SK-N-SH treated with all-trans-retinoic acid at 6 μM for 48 hours (cell line): ENCODE results near the gene DDX39B.

Experiments used
- ATAC-seq: fragments of 200-7000 bp; cut with Tn5 transposase; 3 replicates; pipeline ENCODE4 v1.9.1; 2020; ENCODE audit warnings: mild to moderate bottlenecking, moderate library complexity
- ARNTL ChIP-seq: fragments of 450-650 bp; formaldehyde crosslinking; IDR thresholded peaks from 2 replicates; pipeline ENCODE4 v1.5.0; 2020; ENCODE audit warnings: low read depth, mild to moderate bottlenecking, moderate library complexity, borderline replicate concordance
- CSDC2 ChIP-seq: fragments of 250-450 bp; sonication (Bioruptor Pico); IDR thresholded peaks from 2 replicates; pipeline ENCODE4 v1.5.0; 2020; ENCODE audit warnings: mild to moderate bottlenecking, moderate library complexity
- GLIS3 ChIP-seq: fragments of 250-450 bp; sonication (Bioruptor Pico); IDR thresholded peaks from 2 replicates; pipeline ENCODE4 v1.5.0; 2020; ENCODE audit warnings: mild to moderate bottlenecking, moderate library complexity
- ISL1 ChIP-seq: fragments of 250-450 bp; sonication (Bioruptor Pico); IDR thresholded peaks from 2 replicates; pipeline ENCODE4 v2.1.2; 2022; ENCODE audit warnings: mild to moderate bottlenecking, moderate library complexity
- OSR1 ChIP-seq: fragments of 250-450 bp; sonication (Bioruptor Pico); IDR thresholded peaks from 2 replicates; pipeline ENCODE4 v1.8.0; 2022; ENCODE audit warnings: moderate library complexity, mild to moderate bottlenecking, inconsistent platforms
- RARB ChIP-seq: fragments of 250-450 bp; sonication (Bioruptor Pico); IDR thresholded peaks from 2 replicates; pipeline ENCODE4 v1.8.0; 2021; ENCODE audit warnings: mild to moderate bottlenecking, moderate library complexity
- TOX ChIP-seq: fragments of 250-450 bp; sonication (Bioruptor Pico); IDR thresholded peaks from 2 replicates; pipeline ENCODE4 v1.8.0; 2021; ENCODE audit warnings: mild to moderate bottlenecking, moderate library complexity, borderline replicate concordance
- ZC3H10 ChIP-seq: fragments of 250-450 bp; sonication (Bioruptor Pico); IDR thresholded peaks from 2 replicates; pipeline ENCODE4 v1.5.1; 2021; ENCODE audit warnings: mild to moderate bottlenecking, moderate library complexity
- ZFP30 ChIP-seq: fragments of 450-650 bp; formaldehyde crosslinking; IDR thresholded peaks from 2 replicates; pipeline ENCODE4 v1.5.0; 2022; ENCODE audit warnings: mild to moderate bottlenecking, moderate library complexity
- ZNF70 ChIP-seq: fragments of 450-650 bp; formaldehyde crosslinking; IDR thresholded peaks from 2 replicates; pipeline ENCODE4 v1.5.0; 2020; ENCODE audit warnings: mild to moderate bottlenecking, moderate library complexity
- ZNF8 ChIP-seq: fragments of 450-650 bp; formaldehyde crosslinking; IDR thresholded peaks from 2 replicates; pipeline ENCODE4 v1.5.0; 2020; ENCODE audit warnings: mild to moderate bottlenecking, moderate library complexity
- TF ChIP-seq, protein P1 (sequence below): fragments of 250-450 bp; sonication (Bioruptor Pico); IDR thresholded peaks from 2 replicates; pipeline ENCODE4 v1.8.0; 2020; ENCODE audit warnings: mild to moderate bottlenecking, moderate library complexity, borderline replicate concordance
- TF ChIP-seq, protein P2 (sequence below): fragments of 250-450 bp; sonication (Bioruptor Pico); IDR thresholded peaks from 2 replicates; pipeline ENCODE4 v1.5.0; 2020; ENCODE audit warnings: mild to moderate bottlenecking, moderate library complexity
- TF ChIP-seq, protein P3 (sequence below): fragments of 250-450 bp; sonication (Bioruptor Pico); IDR thresholded peaks from 2 replicates; pipeline ENCODE4 v1.8.0; 2021; ENCODE audit warnings: low read depth, mild to moderate bottlenecking, moderate library complexity, borderline replicate concordance
- TF ChIP-seq, protein P4 (sequence below): fragments of 250-450 bp; sonication (Bioruptor Pico); IDR thresholded peaks from 2 replicates; pipeline ENCODE4 v1.5.1; 2021; ENCODE audit warnings: mild to moderate bottlenecking, moderate library complexity

The DDX39B gene

DNA sequence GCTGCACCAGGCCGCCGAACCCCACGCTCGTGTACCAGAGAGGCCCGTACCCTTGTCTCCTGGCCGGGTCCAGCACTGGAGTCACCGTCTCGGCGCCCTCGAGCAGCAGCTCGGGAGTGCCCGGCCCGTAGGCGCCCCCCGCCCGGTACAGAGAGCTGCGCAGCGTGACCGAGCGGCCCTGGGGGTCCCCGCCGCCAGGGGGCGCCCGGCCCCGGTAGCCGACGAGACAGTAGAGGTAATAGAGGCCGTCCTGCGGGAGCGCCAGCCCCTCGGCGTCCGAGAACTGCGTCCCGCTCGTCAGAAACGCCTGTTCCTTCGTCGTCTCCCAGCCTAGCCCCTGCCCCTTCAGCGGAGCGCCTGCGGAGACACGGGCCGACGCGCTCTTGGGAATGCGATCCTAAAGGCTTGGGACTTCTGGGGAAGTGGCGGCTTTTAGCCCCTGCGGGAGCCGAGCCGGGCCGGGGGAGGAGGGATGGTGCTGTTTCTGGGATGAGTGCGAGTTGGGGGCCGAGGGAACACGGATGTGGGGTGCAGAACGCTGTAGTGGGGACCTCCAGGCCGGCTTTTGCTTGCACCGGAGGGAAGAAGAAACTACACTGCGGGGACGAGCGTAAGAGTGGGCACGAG, 39.1 kb upstream of the DDX39B start:
- TF ChIP-seq ISL1 (CRISPR knock-in tag) (no peak), ZC3H10 (CRISPR knock-in tag) (no peak), GLIS3 (CRISPR knock-in tag) (no peak), OSR1 (CRISPR knock-in tag) (no peak), ZNF70 (no peak), TOX (CRISPR knock-in tag) (no peak)
- TF ChIP-seq, protein P1, sequence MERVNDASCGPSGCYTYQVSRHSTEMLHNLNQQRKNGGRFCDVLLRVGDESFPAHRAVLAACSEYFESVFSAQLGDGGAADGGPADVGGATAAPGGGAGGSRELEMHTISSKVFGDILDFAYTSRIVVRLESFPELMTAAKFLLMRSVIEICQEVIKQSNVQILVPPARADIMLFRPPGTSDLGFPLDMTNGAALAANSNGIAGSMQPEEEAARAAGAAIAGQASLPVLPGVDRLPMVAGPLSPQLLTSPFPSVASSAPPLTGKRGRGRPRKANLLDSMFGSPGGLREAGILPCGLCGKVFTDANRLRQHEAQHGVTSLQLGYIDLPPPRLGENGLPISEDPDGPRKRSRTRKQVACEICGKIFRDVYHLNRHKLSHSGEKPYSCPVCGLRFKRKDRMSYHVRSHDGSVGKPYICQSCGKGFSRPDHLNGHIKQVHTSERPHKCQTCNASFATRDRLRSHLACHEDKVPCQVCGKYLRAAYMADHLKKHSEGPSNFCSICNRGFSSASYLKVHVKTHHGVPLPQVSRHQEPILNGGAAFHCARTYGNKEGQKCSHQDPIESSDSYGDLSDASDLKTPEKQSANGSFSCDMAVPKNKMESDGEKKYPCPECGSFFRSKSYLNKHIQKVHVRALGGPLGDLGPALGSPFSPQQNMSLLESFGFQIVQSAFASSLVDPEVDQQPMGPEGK: no peak
- TF ChIP-seq, protein P2, sequence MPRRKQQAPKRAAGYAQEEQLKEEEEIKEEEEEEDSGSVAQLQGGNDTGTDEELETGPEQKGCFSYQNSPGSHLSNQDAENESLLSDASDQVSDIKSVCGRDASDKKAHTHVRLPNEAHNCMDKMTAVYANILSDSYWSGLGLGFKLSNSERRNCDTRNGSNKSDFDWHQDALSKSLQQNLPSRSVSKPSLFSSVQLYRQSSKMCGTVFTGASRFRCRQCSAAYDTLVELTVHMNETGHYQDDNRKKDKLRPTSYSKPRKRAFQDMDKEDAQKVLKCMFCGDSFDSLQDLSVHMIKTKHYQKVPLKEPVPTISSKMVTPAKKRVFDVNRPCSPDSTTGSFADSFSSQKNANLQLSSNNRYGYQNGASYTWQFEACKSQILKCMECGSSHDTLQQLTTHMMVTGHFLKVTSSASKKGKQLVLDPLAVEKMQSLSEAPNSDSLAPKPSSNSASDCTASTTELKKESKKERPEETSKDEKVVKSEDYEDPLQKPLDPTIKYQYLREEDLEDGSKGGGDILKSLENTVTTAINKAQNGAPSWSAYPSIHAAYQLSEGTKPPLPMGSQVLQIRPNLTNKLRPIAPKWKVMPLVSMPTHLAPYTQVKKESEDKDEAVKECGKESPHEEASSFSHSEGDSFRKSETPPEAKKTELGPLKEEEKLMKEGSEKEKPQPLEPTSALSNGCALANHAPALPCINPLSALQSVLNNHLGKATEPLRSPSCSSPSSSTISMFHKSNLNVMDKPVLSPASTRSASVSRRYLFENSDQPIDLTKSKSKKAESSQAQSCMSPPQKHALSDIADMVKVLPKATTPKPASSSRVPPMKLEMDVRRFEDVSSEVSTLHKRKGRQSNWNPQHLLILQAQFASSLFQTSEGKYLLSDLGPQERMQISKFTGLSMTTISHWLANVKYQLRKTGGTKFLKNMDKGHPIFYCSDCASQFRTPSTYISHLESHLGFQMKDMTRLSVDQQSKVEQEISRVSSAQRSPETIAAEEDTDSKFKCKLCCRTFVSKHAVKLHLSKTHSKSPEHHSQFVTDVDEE: no peak
- TF ChIP-seq, protein P3, sequence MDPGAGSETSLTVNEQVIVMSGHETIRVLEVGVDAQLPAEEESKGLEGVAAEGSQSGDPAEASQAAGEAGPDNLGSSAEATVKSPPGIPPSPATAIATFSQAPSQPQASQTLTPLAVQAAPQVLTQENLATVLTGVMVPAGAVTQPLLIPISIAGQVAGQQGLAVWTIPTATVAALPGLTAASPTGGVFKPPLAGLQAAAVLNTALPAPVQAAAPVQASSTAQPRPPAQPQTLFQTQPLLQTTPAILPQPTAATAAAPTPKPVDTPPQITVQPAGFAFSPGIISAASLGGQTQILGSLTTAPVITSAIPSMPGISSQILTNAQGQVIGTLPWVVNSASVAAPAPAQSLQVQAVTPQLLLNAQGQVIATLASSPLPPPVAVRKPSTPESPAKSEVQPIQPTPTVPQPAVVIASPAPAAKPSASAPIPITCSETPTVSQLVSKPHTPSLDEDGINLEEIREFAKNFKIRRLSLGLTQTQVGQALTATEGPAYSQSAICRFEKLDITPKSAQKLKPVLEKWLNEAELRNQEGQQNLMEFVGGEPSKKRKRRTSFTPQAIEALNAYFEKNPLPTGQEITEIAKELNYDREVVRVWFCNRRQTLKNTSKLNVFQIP (CRISPR knock-in tag): no peak
- TF ChIP-seq, protein P4, sequence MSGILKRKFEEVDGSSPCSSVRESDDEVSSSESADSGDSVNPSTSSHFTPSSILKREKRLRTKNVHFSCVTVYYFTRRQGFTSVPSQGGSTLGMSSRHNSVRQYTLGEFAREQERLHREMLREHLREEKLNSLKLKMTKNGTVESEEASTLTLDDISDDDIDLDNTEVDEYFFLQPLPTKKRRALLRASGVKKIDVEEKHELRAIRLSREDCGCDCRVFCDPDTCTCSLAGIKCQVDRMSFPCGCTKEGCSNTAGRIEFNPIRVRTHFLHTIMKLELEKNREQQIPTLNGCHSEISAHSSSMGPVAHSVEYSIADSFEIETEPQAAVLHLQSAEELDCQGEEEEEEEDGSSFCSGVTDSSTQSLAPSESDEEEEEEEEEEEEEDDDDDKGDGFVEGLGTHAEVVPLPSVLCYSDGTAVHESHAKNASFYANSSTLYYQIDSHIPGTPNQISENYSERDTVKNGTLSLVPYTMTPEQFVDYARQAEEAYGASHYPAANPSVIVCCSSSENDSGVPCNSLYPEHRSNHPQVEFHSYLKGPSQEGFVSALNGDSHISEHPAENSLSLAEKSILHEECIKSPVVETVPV (CRISPR knock-in tag): no peak
- TF ChIP-seq, all 23 proteins: peak for 0
- ATAC-seq: peak; percentile 99

DNA sequence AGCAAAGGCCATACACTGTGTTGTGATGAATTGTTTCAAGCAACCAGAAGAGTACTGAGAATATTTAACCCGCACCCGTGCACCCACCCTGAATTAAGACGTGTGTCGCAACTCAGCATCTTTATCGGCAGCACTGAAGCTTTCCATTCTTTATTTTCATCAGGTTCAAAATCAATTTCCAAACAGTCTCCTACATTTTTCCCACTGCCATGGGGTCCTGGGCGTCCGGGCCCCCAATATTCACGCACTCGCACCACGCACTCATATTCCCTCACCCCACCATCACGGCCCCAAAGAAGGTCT, 38.6 kb upstream of the DDX39B start:
- ATAC-seq: no peak
- no peak for TF ChIP-seq ZNF8
- no peak for TF ChIP-seq OSR1 (CRISPR knock-in tag)
- no peak for TF ChIP-seq ISL1 (CRISPR knock-in tag)
- TF ChIP-seq RARB (CRISPR knock-in tag): no peak
- TF ChIP-seq, protein P1: no peak
- TF ChIP-seq, protein P3 (CRISPR knock-in tag): no peak
- TF ChIP-seq, protein P2: no peak
- TF ChIP-seq ZC3H10 (CRISPR knock-in tag): no peak
- no peak for TF ChIP-seq ZFP30 (CRISPR knock-in tag)
- no peak for TF ChIP-seq CSDC2 (CRISPR knock-in tag)
- TF ChIP-seq ARNTL (CRISPR knock-in tag): no peak
